PFSK-1 (cell line): ENCODE data around the gene SLC2A8. TPM values are rescaled to one million over a fixed set of nuclear protein-coding genes. Genes with fewer than 3 reads are reported as not detected.
A peak's percentile ranks its signal among the peaks of the same experiment; 100 is the strongest.

Source experiments
- FOXP2 ChIP-seq: optimal IDR thresholded peaks from 2 replicates; pipeline ENCODE3; 2011; ENCODE audit warnings: borderline replicate concordance, control low read depth, inconsistent platforms; ENCODE audit not compliant: insufficient read depth; ENCODE audit errors: extremely low read length, extremely low read depth
- POLR2AphosphoS5 ChIP-seq: IDR thresholded peaks from 2 replicates; pipeline ENCODE4 v1.6.1; 2012; ENCODE audit warnings: low read depth, mild to moderate bottlenecking, control low read depth, low read length, moderate library complexity
- SIN3A ChIP-seq: IDR thresholded peaks from 2 replicates; pipeline ENCODE4 v1.6.1; 2012; ENCODE audit warnings: mild to moderate bottlenecking, low read length, moderate library complexity, borderline replicate concordance; ENCODE audit not compliant: insufficient read depth
- TAF1 ChIP-seq: IDR thresholded peaks from 2 replicates; pipeline ENCODE4 v1.6.1; 2012; ENCODE audit warnings: low read length, control low read depth, borderline replicate concordance; ENCODE audit not compliant: insufficient read depth
- polyA plus RNA-seq: library from polyadenylated mRNA; unstranded; fragments of >200 nt; gene quantifications from one replicate; pipeline ENCODE4 v1.2.1, GENCODE V29; 2012; ENCODE audit warnings: low read depth, missing spikeins; ENCODE audit not compliant: insufficient read length
- TF ChIP-seq, protein P1 (sequence below), 2 experiments: IDR thresholded peaks; 2 replicates each; pipeline versions ENCODE4 v1.6.1 to v1.8.0; 2011 to 2012; ENCODE audit warnings: low read depth in 2 of 2, low read length in 2 of 2, control low read depth in 1 of 2, inconsistent platforms in 1 of 2, mild to moderate bottlenecking in 1 of 2, moderate library complexity in 1 of 2; ENCODE audit not compliant: insufficient read depth in 1 of 2

The SLC2A8 gene, protein sequence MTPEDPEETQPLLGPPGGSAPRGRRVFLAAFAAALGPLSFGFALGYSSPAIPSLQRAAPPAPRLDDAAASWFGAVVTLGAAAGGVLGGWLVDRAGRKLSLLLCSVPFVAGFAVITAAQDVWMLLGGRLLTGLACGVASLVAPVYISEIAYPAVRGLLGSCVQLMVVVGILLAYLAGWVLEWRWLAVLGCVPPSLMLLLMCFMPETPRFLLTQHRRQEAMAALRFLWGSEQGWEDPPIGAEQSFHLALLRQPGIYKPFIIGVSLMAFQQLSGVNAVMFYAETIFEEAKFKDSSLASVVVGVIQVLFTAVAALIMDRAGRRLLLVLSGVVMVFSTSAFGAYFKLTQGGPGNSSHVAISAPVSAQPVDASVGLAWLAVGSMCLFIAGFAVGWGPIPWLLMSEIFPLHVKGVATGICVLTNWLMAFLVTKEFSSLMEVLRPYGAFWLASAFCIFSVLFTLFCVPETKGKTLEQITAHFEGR
- polyA plus RNA-seq, result 35.7 TPM

DNA sequence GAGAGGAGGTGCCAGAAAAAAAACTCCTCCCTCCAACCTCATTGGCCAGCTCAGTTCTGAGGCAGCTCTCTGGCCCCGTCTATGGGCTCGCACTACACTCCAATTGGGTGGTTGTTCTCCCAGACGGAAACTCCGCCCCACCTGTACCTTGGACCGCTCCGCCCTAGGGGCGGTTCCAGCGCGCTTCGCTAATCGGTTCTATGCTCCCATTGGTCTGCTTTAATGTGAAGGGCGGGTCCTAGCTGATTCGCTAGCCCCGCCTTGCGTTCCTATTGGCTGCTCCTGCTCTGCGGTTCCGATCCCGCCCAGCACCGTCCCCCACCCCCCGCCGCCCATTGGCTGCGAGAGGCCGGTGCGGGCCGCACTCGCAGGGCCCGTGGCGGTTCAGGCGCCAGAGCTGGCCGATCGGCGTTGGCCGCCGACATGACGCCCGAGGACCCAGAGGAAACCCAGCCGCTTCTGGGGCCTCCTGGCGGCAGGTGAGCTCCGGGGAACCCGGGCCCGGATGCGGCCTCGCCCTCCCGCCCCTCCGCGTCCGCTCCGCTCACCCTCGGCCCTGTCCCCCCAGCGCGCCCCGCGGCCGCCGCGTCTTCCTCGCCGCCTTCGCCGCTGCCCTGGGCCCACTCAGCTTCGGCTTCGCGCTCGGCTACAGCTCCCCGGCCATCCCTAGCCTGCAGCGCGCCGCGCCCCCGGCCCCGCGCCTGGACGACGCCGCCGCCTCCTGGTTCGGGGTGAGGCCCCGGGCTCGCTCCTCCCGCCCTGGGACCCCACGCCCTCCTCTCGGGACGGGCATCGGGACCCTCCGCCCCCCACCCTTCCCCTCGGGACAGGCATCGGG lies at the start of gene SLC2A8:
Gene SLC2A8 (plus strand): TSS at position 362 of the 838 bp plus-strand sequence. CDS start 62 bp downstream, at position 424.
- TF ChIP-seq POLR2AphosphoS5 (peak; percentile 60), FOXP2 (no peak), TAF1 (peak; percentile 81; the same call in 1 of the 2 replicates), SIN3A (no peak)
- TF ChIP-seq, protein P1, sequence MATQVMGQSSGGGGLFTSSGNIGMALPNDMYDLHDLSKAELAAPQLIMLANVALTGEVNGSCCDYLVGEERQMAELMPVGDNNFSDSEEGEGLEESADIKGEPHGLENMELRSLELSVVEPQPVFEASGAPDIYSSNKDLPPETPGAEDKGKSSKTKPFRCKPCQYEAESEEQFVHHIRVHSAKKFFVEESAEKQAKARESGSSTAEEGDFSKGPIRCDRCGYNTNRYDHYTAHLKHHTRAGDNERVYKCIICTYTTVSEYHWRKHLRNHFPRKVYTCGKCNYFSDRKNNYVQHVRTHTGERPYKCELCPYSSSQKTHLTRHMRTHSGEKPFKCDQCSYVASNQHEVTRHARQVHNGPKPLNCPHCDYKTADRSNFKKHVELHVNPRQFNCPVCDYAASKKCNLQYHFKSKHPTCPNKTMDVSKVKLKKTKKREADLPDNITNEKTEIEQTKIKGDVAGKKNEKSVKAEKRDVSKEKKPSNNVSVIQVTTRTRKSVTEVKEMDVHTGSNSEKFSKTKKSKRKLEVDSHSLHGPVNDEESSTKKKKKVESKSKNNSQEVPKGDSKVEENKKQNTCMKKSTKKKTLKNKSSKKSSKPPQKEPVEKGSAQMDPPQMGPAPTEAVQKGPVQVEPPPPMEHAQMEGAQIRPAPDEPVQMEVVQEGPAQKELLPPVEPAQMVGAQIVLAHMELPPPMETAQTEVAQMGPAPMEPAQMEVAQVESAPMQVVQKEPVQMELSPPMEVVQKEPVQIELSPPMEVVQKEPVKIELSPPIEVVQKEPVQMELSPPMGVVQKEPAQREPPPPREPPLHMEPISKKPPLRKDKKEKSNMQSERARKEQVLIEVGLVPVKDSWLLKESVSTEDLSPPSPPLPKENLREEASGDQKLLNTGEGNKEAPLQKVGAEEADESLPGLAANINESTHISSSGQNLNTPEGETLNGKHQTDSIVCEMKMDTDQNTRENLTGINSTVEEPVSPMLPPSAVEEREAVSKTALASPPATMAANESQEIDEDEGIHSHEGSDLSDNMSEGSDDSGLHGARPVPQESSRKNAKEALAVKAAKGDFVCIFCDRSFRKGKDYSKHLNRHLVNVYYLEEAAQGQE (IDR thresholded peaks at IDR 0.05; ENCODE audit: insufficient read depth in 1 of 2, low read depth in 2 of 2, low read length in 2 of 2), result no peak

DNA sequence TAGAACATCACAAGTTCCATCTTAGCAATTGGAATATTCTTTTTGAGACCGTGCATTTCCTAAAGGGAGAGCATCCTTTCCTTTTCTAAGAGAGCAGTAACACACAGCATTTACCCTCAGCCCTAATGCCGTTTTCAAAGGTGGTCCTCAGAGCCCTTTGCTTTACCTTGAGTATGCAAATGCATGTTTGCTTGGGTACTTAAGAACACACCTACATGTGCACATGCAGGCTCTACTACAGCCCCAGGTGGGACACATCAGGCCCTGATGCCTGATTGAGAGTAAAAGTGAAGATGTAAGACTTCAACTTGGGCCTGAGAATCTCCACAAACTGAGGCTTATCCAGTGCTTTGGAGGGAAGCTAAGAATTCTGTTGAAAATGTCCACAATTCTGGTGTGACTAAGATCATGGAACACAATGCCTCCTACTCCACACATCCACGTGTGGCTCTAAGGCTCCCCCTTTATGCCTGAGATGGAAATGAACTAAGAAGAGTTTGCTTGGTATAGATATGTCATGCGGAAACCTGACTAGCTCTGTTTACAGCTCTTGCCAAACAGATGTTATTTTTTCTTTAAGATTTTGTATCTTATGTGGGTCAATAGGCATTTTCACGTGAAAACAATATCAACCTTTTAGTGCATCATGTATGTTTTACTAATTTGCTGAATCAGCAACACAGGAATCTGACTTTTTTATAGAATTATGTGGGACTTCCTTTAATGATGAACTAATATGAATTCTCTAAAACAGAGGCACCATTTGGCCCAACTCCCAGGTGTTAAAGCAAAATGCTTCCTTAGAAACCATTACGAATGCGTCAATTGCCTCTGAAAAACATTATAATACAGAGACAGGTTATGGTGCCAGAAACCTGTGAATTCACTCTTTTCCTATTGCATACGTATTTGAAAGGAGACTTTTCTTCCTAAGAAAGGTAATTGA lies 48.9 kb upstream of the SLC2A8 start:
- TF ChIP-seq, protein P1 (IDR thresholded peaks at IDR 0.05; ENCODE audit: insufficient read depth in 1 of 2, low read depth in 2 of 2, low read length in 2 of 2), result no peak
- TF ChIP-seq FOXP2 (no peak), POLR2AphosphoS5 (no peak), TAF1 (no peak)

DNA sequence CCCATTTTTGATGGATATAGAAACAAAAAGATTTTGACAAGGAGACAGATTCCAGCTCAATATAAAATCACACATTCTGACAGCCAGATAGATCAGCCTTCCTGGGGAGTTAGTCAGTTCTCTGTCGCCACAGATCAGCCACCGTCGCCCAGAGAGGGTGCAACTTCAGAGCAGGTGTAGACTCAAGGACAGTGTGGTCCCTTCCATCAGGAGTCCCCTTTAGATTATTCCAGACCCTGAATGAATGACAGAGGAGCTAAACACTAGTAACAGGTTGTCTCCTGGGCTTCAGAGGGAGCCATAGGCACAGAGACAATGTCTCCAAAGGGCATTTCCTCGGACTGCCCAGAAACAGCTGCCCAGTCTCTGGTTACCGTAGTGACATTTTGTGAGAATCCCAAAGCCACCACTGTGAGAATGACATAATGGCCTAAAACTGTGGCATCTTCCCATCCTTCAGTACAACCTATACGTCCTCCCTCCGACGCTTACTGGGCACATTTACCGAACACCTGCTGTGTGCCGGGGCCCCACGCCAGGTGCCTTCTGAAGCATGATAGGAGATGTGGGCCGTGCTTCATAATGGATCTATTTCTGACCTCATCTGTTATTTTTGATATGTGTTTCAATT lies 47.4 kb upstream of the SLC2A8 start:
- TF ChIP-seq SIN3A (no peak), TAF1 (no peak), POLR2AphosphoS5 (no peak), FOXP2 (no peak)
- TF ChIP-seq, protein P1 (IDR thresholded peaks at IDR 0.05; ENCODE audit: insufficient read depth in 1 of 2, low read depth in 2 of 2, low read length in 2 of 2), result no peak
